Mesendoderm (in vitro differentiated cells): ENCODE results near the gene ZNF785. TPM values are rescaled to one million over a fixed set of nuclear protein-coding genes. Genes with fewer than 3 reads are reported as not detected.
A peak's percentile ranks its signal among the peaks of the same experiment; 100 is the strongest.
"Not testable (repeated sequence)": the region's sequence is repeated elsewhere in the genome, so short reads cannot be mapped to it uniquely, and the experiment has no call there.

Experiments used
- DNase-seq: peaks from one replicate; pipeline ENCODE4 v3.0.0; 2013
- H2AK5ac ChIP-seq: 2 replicates; pipeline ENCODE4 v1.6.1; 2013; ENCODE audit warnings: low read length, inconsistent platforms
- H2BK120ac ChIP-seq: 2 replicates; pipeline ENCODE4 v1.6.1; 2013; ENCODE audit warnings: low read depth, mild to moderate bottlenecking, low read length, moderate library complexity, mixed read lengths
- H2BK15ac ChIP-seq: replicated peaks from 2 replicates; pipeline ENCODE4 v1.6.1; 2013; ENCODE audit warnings: low read depth, mild to moderate bottlenecking, moderate library complexity
- H2BK5ac ChIP-seq: 2 replicates; pipeline ENCODE4 v1.6.1; 2013; ENCODE audit warnings: low read length, inconsistent platforms
- H3K18ac ChIP-seq: 2 replicates; pipeline ENCODE4 v1.6.1; 2013; ENCODE audit warnings: mild to moderate bottlenecking, low read length, mixed read lengths
- H3K23ac ChIP-seq: one replicate; pipeline ENCODE4 v1.6.1; 2013; ENCODE audit warnings: low read length
- H3K27ac ChIP-seq: 2 replicates; pipeline ENCODE4 v1.5.1; 2013; ENCODE audit warnings: low read depth, mild to moderate bottlenecking, inconsistent platforms, low read length, moderate library complexity
- H3K27me3 ChIP-seq: 2 replicates; pipeline ENCODE4 v1.6.1; 2013; ENCODE audit warnings: low read length, control low read depth, mild to moderate bottlenecking, inconsistent platforms; ENCODE audit not compliant: insufficient read depth, poor library complexity
- H3K36me3 ChIP-seq: 2 replicates; pipeline ENCODE4 v1.6.1; 2013; ENCODE audit warnings: low read length, inconsistent platforms; ENCODE audit not compliant: control insufficient read depth, insufficient read depth
- H3K4ac ChIP-seq: one replicate; pipeline ENCODE4 v1.6.1; 2013; ENCODE audit warnings: low read depth, mild to moderate bottlenecking, low read length, moderate library complexity
- H3K4me1 ChIP-seq: 2 replicates; pipeline ENCODE4 v1.6.1; 2013; ENCODE audit warnings: low read depth, low read length, inconsistent platforms; ENCODE audit not compliant: control insufficient read depth
- H3K4me2 ChIP-seq: 2 replicates; pipeline ENCODE4 v1.6.1; 2013; ENCODE audit warnings: low read length
- H3K4me3 ChIP-seq: 2 replicates; pipeline ENCODE4 v1.5.1; 2013; ENCODE audit warnings: mild to moderate bottlenecking, low read length
- H3K56ac ChIP-seq: one replicate; pipeline ENCODE4 v1.6.1; 2013; ENCODE audit warnings: low read length
- H3K79me1 ChIP-seq: 2 replicates; pipeline ENCODE4 v1.6.1; 2013; ENCODE audit warnings: low read length, inconsistent platforms
- H3K79me2 ChIP-seq: 2 replicates; pipeline ENCODE4 v1.6.1; 2013; ENCODE audit warnings: mild to moderate bottlenecking, low read length; ENCODE audit not compliant: control insufficient read depth, insufficient read depth
- H3K9ac ChIP-seq: 2 replicates; pipeline ENCODE4 v1.6.1; 2013; ENCODE audit warnings: low read length, inconsistent platforms
- H4K5ac ChIP-seq: one replicate; pipeline ENCODE4 v1.6.1; 2013; ENCODE audit warnings: low read length
- H4K8ac ChIP-seq: one replicate; pipeline ENCODE4 v1.6.1; 2013; ENCODE audit warnings: low read depth, mild to moderate bottlenecking, control low read depth, low read length, moderate library complexity
- WGBS: extraction: QIAGEN DNeasy Blood & Tissue Kit; methylation state at CpG from one replicate; pipeline ENCODE4 v1.1.7; 2013; ENCODE audit warnings: low lambda C conversion rate, missing lambda C conversion rate; ENCODE audit not compliant: insufficient coverage; ENCODE audit errors: extremely low coverage; 5-methylcytosine and 5-hydroxymethylcytosine counted together
- polyA plus RNA-seq, 2 experiments: library from polyadenylated mRNA; stranded (reverse); fragments of 200-250 nt; gene quantifications; one replicate each; pipeline ENCODE4 v1.2.3, GENCODE V29; 2013

Gene ZNF785
- polyA plus RNA-seq (2013, experiment 1 of 2) = 3.8 TPM
- polyA plus RNA-seq (2013, experiment 2 of 2) = 3.4 TPM

DNA sequence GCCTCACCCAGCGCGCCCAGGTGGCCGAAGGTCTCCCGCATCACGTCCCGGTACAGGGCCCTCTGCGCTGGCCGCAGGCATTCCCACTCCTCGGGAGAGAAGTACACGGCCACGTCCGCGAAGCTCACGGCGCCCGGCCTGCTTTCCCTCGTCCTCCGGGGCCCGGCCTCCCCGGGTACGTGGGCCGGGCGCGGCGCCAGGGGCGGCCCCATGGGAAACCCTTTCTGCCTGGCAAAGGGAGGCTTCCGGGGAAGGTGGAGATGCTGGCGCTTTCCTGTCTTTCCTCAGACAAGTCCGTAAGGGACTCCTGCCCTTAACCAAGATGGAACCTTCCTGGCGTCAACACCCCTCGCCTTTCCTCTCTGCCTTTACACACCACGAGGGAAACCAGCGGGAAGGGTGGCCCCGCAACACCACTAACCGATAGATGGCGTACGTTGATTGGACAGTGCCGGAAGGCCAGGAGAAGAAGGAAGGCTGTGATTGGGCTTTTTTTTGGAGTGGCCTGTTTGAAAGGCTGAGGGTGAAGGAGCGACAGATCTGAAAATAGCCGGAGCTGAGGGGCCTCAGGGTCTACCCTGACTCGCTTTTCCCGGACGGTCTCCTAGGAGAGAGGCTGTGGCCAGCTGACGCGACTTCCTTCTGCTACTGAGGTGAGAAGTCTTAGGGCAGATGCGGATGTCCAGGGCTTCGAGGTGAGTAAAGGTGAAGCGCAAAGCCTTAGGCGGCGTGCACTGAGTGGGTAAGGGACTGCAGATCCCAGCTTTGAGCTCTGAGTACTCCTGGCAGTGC is at the start of gene ZNF785:
Gene ZNF785, minus strand, starts transcription at position 298 of the 792 bp plus-strand sequence. Its CDS starts 86 bp downstream, at position 212.
- Histone ChIP-seq H2BK5ac (peak within 1 kb of the TSS; percentile 90), H3K79me2 (peaks cover 5% of the 10 kb centered on the region), H3K27ac (peak within 1 kb of the TSS; percentile 91), H2AK5ac (peak within 1 kb of the TSS; percentile 58), H3K27me3 (no peaks in the 10 kb centered on the region), H2BK15ac (no peak within 1 kb of the TSS), H4K5ac (peak within 1 kb of the TSS; percentile 91), H3K4me1 (no peaks in the 10 kb centered on the region), H3K18ac (peak within 1 kb of the TSS; percentile 92), H3K4me2 (peak within 1 kb of the TSS; percentile 90), H3K9ac (peak within 1 kb of the TSS; percentile 97), H2BK120ac (peak within 1 kb of the TSS; percentile 52), H3K23ac (peak within 1 kb of the TSS; percentile 99), H3K4ac (peak within 1 kb of the TSS; percentile 99), H4K8ac (peak within 1 kb of the TSS; percentile 42), H3K79me1 (peaks cover 2% of the 10 kb centered on the region), H3K36me3 (peaks cover 2% of the 10 kb centered on the region), H3K4me3 (peak within 1 kb of the TSS; percentile 89), H3K56ac (peak within 1 kb of the TSS; percentile 98)
- WGBS = no CpG with 5 or more reads among the region's 50 CpGs
- peak; percentile 100 for DNase-seq

DNA sequence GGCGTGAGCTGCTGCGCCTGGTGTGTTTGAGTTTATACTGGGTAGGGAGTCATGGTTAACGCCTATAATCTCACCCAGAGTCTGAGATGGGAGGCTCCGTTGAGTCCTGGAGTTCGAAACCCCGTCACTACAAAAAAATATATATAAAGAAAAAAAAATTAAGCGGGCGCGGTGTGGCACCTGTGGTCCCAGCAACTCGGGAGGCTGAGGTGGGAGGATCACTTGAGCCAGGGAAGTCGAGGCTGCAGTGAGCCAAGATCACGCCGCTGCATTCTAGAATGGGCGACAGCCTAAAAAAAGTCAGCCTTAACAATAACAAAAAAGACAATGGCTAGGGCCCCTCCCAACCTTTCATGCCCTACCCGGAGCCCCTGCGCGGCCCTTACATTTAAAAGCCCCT is 48.0 kb upstream of the ZNF785 start:
- Histone ChIP-seq H3K79me2 (no peaks in the 10 kb centered on the region), H3K4me1 (no peaks in the 10 kb centered on the region), H3K79me1 (no peaks in the 10 kb centered on the region), H3K56ac (peak overlapping the region; percentile 73), H2BK5ac (no peak overlapping the region), H3K18ac (no peak overlapping the region), H2BK15ac (no peak overlapping the region), H3K27me3 (no peaks in the 10 kb centered on the region), H4K5ac (no peak overlapping the region), H3K9ac (peak overlapping the region; percentile 26), H2AK5ac (no peak overlapping the region), H4K8ac (peak overlapping the region; percentile 84), H3K23ac (no peak overlapping the region), H3K4ac (no peak overlapping the region), H2BK120ac (no peak overlapping the region), H3K4me3 (no peak overlapping the region), H3K27ac (no peak overlapping the region), H3K36me3 (no peaks in the 10 kb centered on the region), H3K4me2 (no peak overlapping the region)
- no CpG with 5 or more reads among the region's 17 CpGs for WGBS
- no peak for DNase-seq

- H3K9ac ChIP-seq = not testable (repeated sequence)
- WGBS = no CpG with 5 or more reads among the region's 7 CpGs
Measured at GRCh38 chr16:30632454-30632853, 47.0 kb upstream of the ZNF785 start.

GRCh38 chr16:30628628-30629540 is 43.4 kb upstream of the ZNF785 start:
- Histone ChIP-seq H3K4me2 (no peak overlapping the region), H2BK5ac (no peak overlapping the region), H3K56ac (peak overlapping the region; percentile 49), H3K9ac (no peak overlapping the region), H3K27ac (no peak overlapping the region), H2AK5ac (no peak overlapping the region), H4K8ac (no peak overlapping the region), H3K27me3 (no peaks in the 10 kb centered on the region), H3K4me3 (no peak overlapping the region), H2BK15ac (no peak overlapping the region), H3K36me3 (no peaks in the 10 kb centered on the region), H3K4me1 (no peaks in the 10 kb centered on the region), H3K79me2 (no peaks in the 10 kb centered on the region), H3K4ac (no peak overlapping the region), H2BK120ac (no peak overlapping the region), H3K18ac (no peak overlapping the region), H4K5ac (no peak overlapping the region), H3K79me1 (no peaks in the 10 kb centered on the region), H3K23ac (no peak overlapping the region)
- DNase-seq = peak; percentile 81
- no CpG with 5 or more reads among the region's 18 CpGs for WGBS

More at GRCh38 chr16:30632454-30632853, 47.0 kb upstream of the ZNF785 start:
- not testable (repeated sequence) for H4K5ac ChIP-seq, H3K4me1 ChIP-seq, H2AK5ac ChIP-seq, H3K4ac ChIP-seq, H2BK120ac ChIP-seq, H3K4me2 ChIP-seq, H4K8ac ChIP-seq, H3K79me2 ChIP-seq, H2BK5ac ChIP-seq, H3K36me3 ChIP-seq, H3K4me3 ChIP-seq, H2BK15ac ChIP-seq, H3K27me3 ChIP-seq, DNase-seq, H3K79me1 ChIP-seq, H3K27ac ChIP-seq, H3K18ac ChIP-seq, H3K56ac ChIP-seq, H3K23ac ChIP-seq

- no peak overlapping the region for H3K9ac ChIP-seq
- H3K18ac ChIP-seq = no peak overlapping the region
- H3K23ac ChIP-seq = no peak overlapping the region
- no peak overlapping the region for H2BK120ac ChIP-seq
- H3K4ac ChIP-seq = no peak overlapping the region
- no peak overlapping the region for H3K4me3 ChIP-seq
- no peak overlapping the region for H2BK15ac ChIP-seq
- H3K79me2 ChIP-seq = no peaks in the 10 kb centered on the region
- no peak overlapping the region for H3K56ac ChIP-seq
- no peak overlapping the region for H2AK5ac ChIP-seq
- no peaks in the 10 kb centered on the region for H3K27me3 ChIP-seq
- H3K36me3 ChIP-seq = no peaks in the 10 kb centered on the region
- no peak overlapping the region for H3K27ac ChIP-seq
- no peak overlapping the region for H3K4me2 ChIP-seq
- DNase-seq = no peak
- no peaks in the 10 kb centered on the region for H3K79me1 ChIP-seq
- H3K4me1 ChIP-seq = no peaks in the 10 kb centered on the region
- WGBS = no CpG with 5 or more reads among the region's 9 CpGs
- H2BK5ac ChIP-seq = no peak overlapping the region
- no peak overlapping the region for H4K5ac ChIP-seq
- H4K8ac ChIP-seq = no peak overlapping the region
Measured at GRCh38 chr16:30626236-30626635, 40.7 kb upstream of the ZNF785 start.
